C4-2B (cell line): ENCODE results near the gene GNPAT.

ENCODE experiments used
- CTCF ChIP-seq: fragments of 450-650 bp; conservative IDR thresholded peaks from 2 replicates; pipeline ENCODE4 v1.5.1; 2017; ENCODE audit warnings: mild to moderate bottlenecking
- ZFX ChIP-seq: fragments of 450-650 bp; IDR thresholded peaks from 2 replicates; pipeline ENCODE4 v1.6.1; 2017

DNA sequence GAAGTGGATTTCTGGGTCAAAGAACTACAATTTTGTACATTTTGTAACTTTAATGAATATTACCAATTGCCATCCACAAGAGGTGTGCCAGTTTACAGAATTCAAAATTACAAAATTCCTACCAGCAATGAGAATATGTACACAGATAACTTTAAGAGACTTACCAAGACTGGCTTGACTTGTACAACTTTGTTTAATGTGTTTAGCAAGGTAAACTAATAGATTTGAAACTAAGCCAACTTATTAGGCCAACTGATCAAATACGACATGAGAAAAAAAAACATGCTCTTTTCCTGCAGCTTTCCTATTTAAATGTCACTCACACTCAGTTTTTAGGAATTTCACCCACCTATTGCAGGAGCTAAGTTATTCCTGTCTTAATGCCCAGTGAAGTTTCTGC is 85.2 kb downstream of the GNPAT start:
- no peak for TF ChIP-seq CTCF
- TF ChIP-seq ZFX: no peak
